Calu3 (cell line): ENCODE data around the gene DCDC2. TPM values are rescaled to one million over a fixed set of nuclear protein-coding genes. Genes with fewer than 3 reads are reported as not detected.
A peak's percentile ranks its signal among the peaks of the same experiment; 100 is the strongest.

Experiments
- BruUV-seq: library from RNA; stranded (reverse); fragments of 400-500 nt; replicated peaks from 2 replicates; lab custom pipeline; 2021; lab: Mats Ljungman, UMichigan
- CTCF ChIA-PET: fragments of 300-600 bp; sonication (Branson Sonifier 250); formaldehyde crosslinking; loops from one replicate; lab custom pipeline; 2022; ENCODE audit warnings: antibody characterized with exemption; lab: Charles Lee
- DNase-seq: peaks from one replicate; pipeline ENCODE4 v3.0.0; 2022
- H3K27ac Mint-ChIP-seq: one replicate; pipeline ENCODE4 v1.8.0; 2022; ENCODE audit warnings: mixed read lengths; ENCODE audit not compliant: unreplicated experiment
- H3K27me3 Mint-ChIP-seq: one replicate; pipeline ENCODE4 v1.8.0; 2022; ENCODE audit warnings: mixed read lengths; ENCODE audit not compliant: unreplicated experiment
- H3K36me3 Mint-ChIP-seq: one replicate; pipeline ENCODE4 v1.8.0; 2022; ENCODE audit warnings: mild to moderate bottlenecking, moderate library complexity, mixed read lengths; ENCODE audit not compliant: insufficient read depth, unreplicated experiment
- H3K4me1 Mint-ChIP-seq: one replicate; pipeline ENCODE4 v1.8.0; 2022; ENCODE audit warnings: mild to moderate bottlenecking, low read depth, mixed read lengths; ENCODE audit not compliant: unreplicated experiment
- H3K4me3 Mint-ChIP-seq: one replicate; pipeline ENCODE4 v1.8.0; 2022; ENCODE audit warnings: mild to moderate bottlenecking, low read depth, moderate library complexity, mixed read lengths; ENCODE audit not compliant: unreplicated experiment
- H3K9me3 Mint-ChIP-seq: one replicate; pipeline ENCODE4 v1.8.0; 2022; ENCODE audit warnings: low read depth, mixed read lengths; ENCODE audit not compliant: unreplicated experiment
- CTCF ChIP-seq: fragments of 200-600 bp; IDR thresholded peaks from one replicate; pipeline ENCODE4 v1.8.0; 2022; ENCODE audit warnings: antibody characterized with exemption; ENCODE audit not compliant: unreplicated experiment
- intact Hi-C: fragments of 100-400 bp; cut with micrococcal nuclease; formaldehyde crosslinking; loops from one replicate; pipeline ENCODE4 v1.10.0; 2022; ENCODE audit not compliant: unreplicated experiment
- total RNA-seq: library from RNA; stranded (reverse); gene quantifications from 2 replicates; pipeline ENCODE4 v1.2.3, GENCODE V29; 2022

Gene DCDC2
- total RNA-seq, 1 experiment from 2014 or later, result 91.8 TPM

GRCh38 chr6:24344976-24345375 lies 12.9 kb downstream of the DCDC2 start:
- DNase-seq, result no peak
- intact Hi-C loops, result loop anchor here (5.0 kb wide), 1 partner anchor 42 kb away; no protein-coding TSS in a partner anchor
- TF ChIP-seq CTCF, result no peak
- Mint-ChIP-seq H3K4me3 (no peak overlapping the region), H3K27ac (peak overlapping the region; percentile 13), H3K27me3 (no peaks in the 10 kb centered on the region), H3K9me3 (peaks cover 5% of the 10 kb centered on the region), H3K36me3 (peaks cover 44% of the 10 kb centered on the region), H3K4me1 (peaks cover 78% of the 10 kb centered on the region)
- no TSS peak for BruUV-seq
- CTCF ChIA-PET, result interaction anchor here (0.6 to 1.4 kb wide), 5 partner anchors 9 to 240 kb away, joined by 3 to 5 read pairs (median 3); partner anchors contain the start of gene DCDC2

- H3K27ac Mint-ChIP-seq, result peak overlapping the region; percentile 80
- no TSS peak for BruUV-seq
- H3K36me3 Mint-ChIP-seq, result peaks cover 81% of the 10 kb centered on the region
- peaks cover 69% of the 10 kb centered on the region for H3K4me1 Mint-ChIP-seq
- H3K9me3 Mint-ChIP-seq, result peaks cover 23% of the 10 kb centered on the region
- H3K4me3 Mint-ChIP-seq, result peak overlapping the region; percentile 27
- no peak for TF ChIP-seq CTCF
- peak; percentile 67 for DNase-seq
- CTCF ChIA-PET, result interaction anchor here (0.6 to 2.2 kb wide), 9 partner anchors 10 to 900 kb away, joined by 3 to 14 read pairs (median 6); partner anchors contain the start of genes DCDC2 and MRS2
- intact Hi-C loops, result loop anchor here (1.0 to 5.0 kb wide), 3 partner anchors 16 to 58 kb away; no protein-coding TSS in a partner anchor
- H3K27me3 Mint-ChIP-seq, result no peaks in the 10 kb centered on the region
Observed at GRCh38 chr6:24340998-24341938, 16.6 kb downstream of the DCDC2 start.

GRCh38 chr6:24339932-24340331 lies 17.9 kb downstream of the DCDC2 start:
- peaks cover 18% of the 10 kb centered on the region for H3K9me3 Mint-ChIP-seq
- H3K4me3 Mint-ChIP-seq, result no peak overlapping the region
- BruUV-seq, result no TSS peak
- no peaks in the 10 kb centered on the region for H3K27me3 Mint-ChIP-seq
- peak overlapping the region; percentile 46 for H3K27ac Mint-ChIP-seq
- TF ChIP-seq CTCF, result no peak
- intact Hi-C loops, result loop anchor here (2.0 to 5.0 kb wide), 2 partner anchors 17 to 47 kb away; no protein-coding TSS in a partner anchor
- peaks cover 61% of the 10 kb centered on the region for H3K4me1 Mint-ChIP-seq
- DNase-seq, result no peak
- H3K36me3 Mint-ChIP-seq, result peaks cover 72% of the 10 kb centered on the region
- CTCF ChIA-PET, result interaction anchor here (2.2 kb wide), 1 partner anchor 57 kb away, joined by 14 read pairs; no protein-coding TSS in a partner anchor

- Mint-ChIP-seq H3K36me3 (peaks cover 38% of the 10 kb centered on the region), H3K4me1 (peaks cover 60% of the 10 kb centered on the region), H3K27ac (no peak overlapping the region), H3K9me3 (peaks cover 13% of the 10 kb centered on the region), H3K4me3 (no peak overlapping the region), H3K27me3 (no peaks in the 10 kb centered on the region)
- no TSS peak for BruUV-seq
- intact Hi-C loops, result no loop called here
- no peak for DNase-seq
- TF ChIP-seq CTCF, result no peak
- CTCF ChIA-PET, result interaction anchor here (1.2 kb wide), 1 partner anchor 55 kb away, joined by 3 read pairs; no protein-coding TSS in a partner anchor
Observed at GRCh38 chr6:24334285-24334684, 23.6 kb downstream of the DCDC2 start.
